SH-SY5Y (cell line): ENCODE measurements around the gene DCLK1.

Experiments used
- GATA2 ChIP-seq: IDR thresholded peaks from 2 replicates; pipeline ENCODE4 v1.6.1; 2011; ENCODE audit warnings: mild to moderate bottlenecking, low read depth, low read length
- GATA3 ChIP-seq: IDR thresholded peaks from 2 replicates; pipeline ENCODE4 v1.6.1; 2011; ENCODE audit warnings: low read depth, mild to moderate bottlenecking, low read length, moderate library complexity

DNA sequence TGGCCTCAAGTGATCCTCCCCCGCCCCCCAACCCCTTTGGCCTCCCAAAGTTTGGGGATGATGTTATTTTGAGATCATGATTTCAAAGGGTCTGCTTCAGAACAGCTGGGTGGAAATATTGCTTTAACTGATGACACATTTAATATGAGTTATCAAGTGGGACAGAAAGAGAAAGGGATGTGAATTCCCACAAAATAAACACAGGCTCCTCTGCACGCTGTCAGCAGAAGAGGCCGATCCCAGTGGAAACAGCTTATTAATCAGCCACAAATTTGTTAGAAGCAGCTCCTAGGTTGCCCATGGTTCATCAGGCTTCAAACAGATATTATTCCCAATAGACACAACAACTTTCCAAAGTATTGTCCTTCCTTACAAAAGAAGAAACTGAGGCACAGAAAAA, 4.7 kb downstream of the DCLK1 start:
- no peak for TF ChIP-seq GATA2
- TF ChIP-seq GATA3: no peak
